Natural killer cell (primary cell): ENCODE measurements around the gene HPSE2. TPM values are rescaled to one million over a fixed set of nuclear protein-coding genes. Genes with fewer than 3 reads are reported as not detected.

Experiments
- ATAC-seq, 3 donors: fragments of 150-1000 bp in 2 of 3; fragments of 200-7000 bp in 1 of 3; cut with Tn5 transposase; 1 replicate in 1 of 3; 2 replicates in 2 of 3; pipeline ENCODE4 v1.10.0; 2021; ENCODE audit warnings: mild to moderate bottlenecking in 2 of 3, moderate library complexity in 2 of 3
- DNase-seq, 2 donors: peaks; one replicate each; pipeline versions ENCODE4 v3.0.0 to v3.0.0-alpha.2; 2013 to 2021; ENCODE audit warnings: mixed read lengths in 1 of 2
- H3K27ac ChIP-seq: one replicate; pipeline ENCODE4 v1.5.1; 2013; ENCODE audit warnings: mild to moderate bottlenecking, low read length
- H3K27me3 ChIP-seq: one replicate; pipeline ENCODE4 v1.6.1; 2013; ENCODE audit warnings: low read length; ENCODE audit not compliant: control insufficient read depth, insufficient read depth
- H3K36me3 ChIP-seq: one replicate; pipeline ENCODE4 v1.6.1; 2013; ENCODE audit warnings: low read length; ENCODE audit not compliant: control insufficient read depth, insufficient read depth
- H3K4me1 ChIP-seq: one replicate; pipeline ENCODE4 v1.6.1; 2013; ENCODE audit warnings: low read length; ENCODE audit not compliant: control insufficient read depth, insufficient read depth
- H3K4me3 ChIP-seq: one replicate; pipeline ENCODE4 v1.5.1; 2013; ENCODE audit warnings: low read length
- H3K9me3 ChIP-seq: one replicate; pipeline ENCODE4 v1.6.1; 2013; ENCODE audit warnings: low read length; ENCODE audit not compliant: control insufficient read depth, insufficient read depth
- H3K27ac Mint-ChIP-seq, 2 donors: one replicate each; pipeline ENCODE4 v1.8.0; 2022; ENCODE audit warnings: mild to moderate bottlenecking in 2 of 2, mixed read lengths in 2 of 2, moderate library complexity in 1 of 2
- H3K27me3 Mint-ChIP-seq, 2 donors: one replicate each; pipeline ENCODE4 v1.8.0; 2022; ENCODE audit warnings: low read depth in 2 of 2, mixed read lengths in 2 of 2
- H3K36me3 Mint-ChIP-seq: one replicate; pipeline ENCODE4 v1.8.0; 2022; ENCODE audit warnings: mixed read lengths
- H3K4me1 Mint-ChIP-seq, 2 donors: one replicate each; pipeline ENCODE4 v1.8.0; 2022; ENCODE audit warnings: mixed read lengths in 2 of 2
- H3K4me3 Mint-ChIP-seq: one replicate; pipeline ENCODE4 v1.8.0; 2022; ENCODE audit warnings: mild to moderate bottlenecking, moderate library complexity, mixed read lengths
- H3K9me3 Mint-ChIP-seq, 2 donors: one replicate each; pipeline ENCODE4 v1.8.0; 2022; ENCODE audit warnings: mixed read lengths in 2 of 2
- WGBS: methylation state at CpG from one replicate; pipeline ENCODE4 v1.1.7; 2013; ENCODE audit warnings: missing lambda C conversion rate; ENCODE audit not compliant: insufficient coverage; 5-methylcytosine and 5-hydroxymethylcytosine counted together
- intact Hi-C: fragments of 100-400 bp; cut with micrococcal nuclease; formaldehyde crosslinking; loops from one replicate; pipeline ENCODE4 v1.14.2; 2022
- total RNA-seq, 4 donors: library from RNA; stranded (reverse); fragments of 120-200 nt in 1 of 4; gene quantifications; one replicate each; pipeline versions ENCODE4 v1.2.3 to v1.2.4, GENCODE V29; 2013 to 2022
- TF ChIP-seq, protein P1 (sequence below): fragments of 200-600 bp; IDR thresholded peaks from one replicate; pipeline ENCODE4 v1.8.0; 2022; ENCODE audit warnings: antibody characterized with exemption

The HPSE2 gene
- total RNA-seq, 3 donors from 2014 or later (not counting 1 experiment from before 2014, with no cell fraction given), result not detected

DNA sequence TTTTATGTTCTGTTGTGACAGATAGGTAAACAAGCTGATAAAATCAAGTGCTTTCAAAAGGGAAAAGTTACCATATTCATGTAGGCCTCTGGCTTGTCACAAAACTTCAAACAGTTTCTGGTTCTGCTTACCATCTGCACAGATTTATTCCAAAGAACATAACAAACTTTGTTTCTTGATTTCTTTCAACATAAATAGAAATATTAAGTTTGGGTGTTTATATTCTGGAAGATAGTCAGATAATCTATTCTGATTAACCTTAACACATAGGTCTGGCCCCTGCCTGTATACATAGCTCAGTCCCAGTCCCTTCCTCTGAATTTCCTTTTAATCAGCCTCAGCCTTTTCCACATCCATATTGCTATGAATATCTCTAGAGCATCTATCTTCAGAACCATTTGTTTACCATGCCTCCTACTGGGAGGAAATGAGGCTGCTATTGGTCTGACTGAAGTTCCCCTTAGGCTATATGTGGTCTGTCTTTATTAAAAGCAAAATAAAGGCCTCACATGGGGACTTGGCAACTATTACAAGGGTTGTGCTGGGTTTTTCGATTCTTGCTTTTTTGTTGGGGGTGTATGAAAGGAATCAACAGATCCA is 319.0 kb downstream of the HPSE2 start:
- intact Hi-C loops, result no loop called here

GRCh38 chr10:98915911-98916310 is 319.7 kb downstream of the HPSE2 start:
- ATAC-seq, result no peak
- Histone ChIP-seq H3K27ac (no peak overlapping the region), H3K27me3 (no peaks in the 10 kb centered on the region), H3K4me1 (no peaks in the 10 kb centered on the region), H3K4me3 (no peak overlapping the region), H3K36me3 (no peaks in the 10 kb centered on the region), H3K9me3 (no peaks in the 10 kb centered on the region)
- no peaks in the 10 kb centered on the region for H3K27me3 Mint-ChIP-seq
- H3K4me1 Mint-ChIP-seq, result no peaks in the 10 kb centered on the region
- no peak overlapping the region for H3K27ac Mint-ChIP-seq
- no peaks in the 10 kb centered on the region for H3K36me3 Mint-ChIP-seq
- TF ChIP-seq, protein P1, sequence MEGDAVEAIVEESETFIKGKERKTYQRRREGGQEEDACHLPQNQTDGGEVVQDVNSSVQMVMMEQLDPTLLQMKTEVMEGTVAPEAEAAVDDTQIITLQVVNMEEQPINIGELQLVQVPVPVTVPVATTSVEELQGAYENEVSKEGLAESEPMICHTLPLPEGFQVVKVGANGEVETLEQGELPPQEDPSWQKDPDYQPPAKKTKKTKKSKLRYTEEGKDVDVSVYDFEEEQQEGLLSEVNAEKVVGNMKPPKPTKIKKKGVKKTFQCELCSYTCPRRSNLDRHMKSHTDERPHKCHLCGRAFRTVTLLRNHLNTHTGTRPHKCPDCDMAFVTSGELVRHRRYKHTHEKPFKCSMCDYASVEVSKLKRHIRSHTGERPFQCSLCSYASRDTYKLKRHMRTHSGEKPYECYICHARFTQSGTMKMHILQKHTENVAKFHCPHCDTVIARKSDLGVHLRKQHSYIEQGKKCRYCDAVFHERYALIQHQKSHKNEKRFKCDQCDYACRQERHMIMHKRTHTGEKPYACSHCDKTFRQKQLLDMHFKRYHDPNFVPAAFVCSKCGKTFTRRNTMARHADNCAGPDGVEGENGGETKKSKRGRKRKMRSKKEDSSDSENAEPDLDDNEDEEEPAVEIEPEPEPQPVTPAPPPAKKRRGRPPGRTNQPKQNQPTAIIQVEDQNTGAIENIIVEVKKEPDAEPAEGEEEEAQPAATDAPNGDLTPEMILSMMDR, result no peak
- 63% methylated on average over 1 of the region's 1 CpG for WGBS
- peaks cover 0 to 2% of the 10 kb centered on the region in 2 donors for H3K9me3 Mint-ChIP-seq
- H3K4me3 Mint-ChIP-seq, result no peak overlapping the region
- intact Hi-C loops, result no loop called here
- DNase-seq, result no peak

More for the DNA sequence above, 319.0 kb downstream of the HPSE2 start:
- Mint-ChIP-seq H3K4me3 (no peak overlapping the region), H3K27ac (no peak overlapping the region), H3K36me3 (no peaks in the 10 kb centered on the region), H3K4me1 (no peaks in the 10 kb centered on the region), H3K27me3 (no peaks in the 10 kb centered on the region), H3K9me3 (peaks cover 0 to 2% of the 10 kb centered on the region in 2 donors)
- H3K27me3 ChIP-seq, result no peaks in the 10 kb centered on the region
- TF ChIP-seq, protein P1, result no peak
- no peaks in the 10 kb centered on the region for H3K4me1 ChIP-seq
- ATAC-seq (no peak), DNase-seq (no peak)
- no peaks in the 10 kb centered on the region for H3K9me3 ChIP-seq
- H3K4me3 ChIP-seq, result no peak overlapping the region
- no peaks in the 10 kb centered on the region for H3K36me3 ChIP-seq
- WGBS, result no CpG with 5 or more reads among the region's 1 CpG
- no peak overlapping the region for H3K27ac ChIP-seq

GRCh38 chr10:98910546-98910945 is 325.1 kb downstream of the HPSE2 start:
- no peaks in the 10 kb centered on the region for H3K4me1 Mint-ChIP-seq
- Histone ChIP-seq H3K36me3 (no peaks in the 10 kb centered on the region), H3K4me3 (no peak overlapping the region), H3K9me3 (no peaks in the 10 kb centered on the region), H3K4me1 (no peaks in the 10 kb centered on the region), H3K27ac (no peak overlapping the region), H3K27me3 (no peaks in the 10 kb centered on the region)
- DNase-seq (no peak), ATAC-seq (no peak)
- H3K4me3 Mint-ChIP-seq, result no peak overlapping the region
- 73% methylated on average over 2 of the region's 3 CpGs for WGBS
- no peaks in the 10 kb centered on the region for H3K9me3 Mint-ChIP-seq
- no peaks in the 10 kb centered on the region for H3K36me3 Mint-ChIP-seq
- TF ChIP-seq, protein P1, result no peak
- no peak overlapping the region for H3K27ac Mint-ChIP-seq
- intact Hi-C loops, result no loop called here
- H3K27me3 Mint-ChIP-seq, result no peaks in the 10 kb centered on the region

DNA sequence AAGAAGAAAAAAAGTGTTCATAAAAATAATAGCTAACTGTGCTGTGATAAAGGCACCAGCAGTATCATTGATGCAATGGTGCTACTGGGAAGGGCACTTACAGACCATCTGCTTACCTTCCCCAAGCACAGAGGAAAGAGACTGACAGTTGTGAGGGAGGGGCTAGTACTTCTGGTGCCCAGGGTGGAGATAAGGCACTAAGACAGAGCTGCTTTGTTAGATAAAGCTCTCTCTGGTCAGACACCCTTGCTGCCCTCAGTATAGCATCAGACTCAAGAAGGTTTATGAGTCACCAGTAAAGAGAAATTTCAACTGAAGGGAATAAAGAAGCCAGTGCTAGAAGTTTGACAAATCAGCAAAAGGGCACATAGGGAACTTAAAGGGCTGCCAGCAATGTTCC is 325.6 kb downstream of the HPSE2 start:
- ATAC-seq, result no peak
- H3K27ac Mint-ChIP-seq, result no peak overlapping the region
- H3K36me3 Mint-ChIP-seq, result no peaks in the 10 kb centered on the region

More for the DNA sequence above, 325.6 kb downstream of the HPSE2 start:
- no peaks in the 10 kb centered on the region for H3K27me3 Mint-ChIP-seq
- TF ChIP-seq, protein P1, result no peak
- H3K9me3 ChIP-seq, result no peaks in the 10 kb centered on the region
- H3K36me3 ChIP-seq, result no peaks in the 10 kb centered on the region
- no peak overlapping the region for H3K4me3 Mint-ChIP-seq
- H3K9me3 Mint-ChIP-seq, result no peaks in the 10 kb centered on the region
- intact Hi-C loops, result no loop called here
- no peak overlapping the region for H3K27ac ChIP-seq
- no peaks in the 10 kb centered on the region for H3K4me1 Mint-ChIP-seq
- H3K4me3 ChIP-seq, result no peak overlapping the region
- no peaks in the 10 kb centered on the region for H3K4me1 ChIP-seq
- DNase-seq, result no peak
- no peaks in the 10 kb centered on the region for H3K27me3 ChIP-seq
